ENCODE data around the gene MORC3.

The MORC3 gene

GRCh38 chr21:36424592-36424991 lies 104.6 kb downstream of the MORC3 start:
- no peak for DNase-seq

- DNase-seq: no peak
These were observed 105.3 kb downstream of the MORC3 start for GRCh38 chr21:36425286-36425685.
